Fibroblast of lung (primary cell): Measurements from ENCODE around the gene MEPE. TPM values are rescaled to one million over a fixed set of nuclear protein-coding genes. Genes with fewer than 3 reads are reported as not detected.

Experiments
- DNase-seq, 2 donors: peaks; one replicate each; pipeline versions ENCODE4 v3.0.0 to v3.0.0-alpha.2; 2010; ENCODE audit warnings: low read depth in 2 of 2
- H2AFZ ChIP-seq: 2 replicates; pipeline ENCODE4 v1.5.1; 2012; ENCODE audit warnings: low read length, control low read depth, inconsistent platforms
- H3K27ac ChIP-seq: 2 replicates; pipeline ENCODE4 v1.5.1; 2011; ENCODE audit warnings: low read length, control low read depth; ENCODE audit not compliant: insufficient read depth
- H3K27me3 ChIP-seq: 2 replicates; pipeline ENCODE4 v1.5.1; 2011; ENCODE audit warnings: mild to moderate bottlenecking, low read length; ENCODE audit not compliant: control insufficient read depth, insufficient read depth
- H3K36me3 ChIP-seq: 2 replicates; pipeline ENCODE4 v1.5.1; 2011; ENCODE audit warnings: low read length; ENCODE audit not compliant: control insufficient read depth, insufficient read depth
- H3K4me1 ChIP-seq: 2 replicates; pipeline ENCODE4 v1.5.1; 2011; ENCODE audit warnings: low read length; ENCODE audit not compliant: control insufficient read depth, insufficient read depth; ENCODE audit errors: extremely low read depth
- H3K4me2 ChIP-seq: 2 replicates; pipeline ENCODE4 v1.5.1; 2011; ENCODE audit warnings: low read length, control low read depth; ENCODE audit not compliant: insufficient read depth; ENCODE audit errors: extremely low read depth
- H3K4me3 ChIP-seq, 4 experiments: fragments of 200-600 bp in 1 of 4; sonication (generic) in 1 of 4; replicated peaks in 1 of 4; 2 replicates each; pipeline ENCODE4 v1.5.1; 2011 to 2016; ENCODE audit warnings: low read length in 4 of 4, low read depth in 3 of 4, mild to moderate bottlenecking in 3 of 4, control low read depth in 2 of 4, inconsistent platforms in 1 of 4, mixed read lengths in 1 of 4; ENCODE audit not compliant: insufficient read depth in 1 of 4; ENCODE audit errors: control extremely low read depth in 1 of 4
- H3K79me2 ChIP-seq: 2 replicates; pipeline ENCODE4 v1.5.1; 2012; ENCODE audit warnings: mild to moderate bottlenecking, low read length, inconsistent platforms; ENCODE audit not compliant: control insufficient read depth, insufficient read depth
- H3K9ac ChIP-seq: 2 replicates; pipeline ENCODE4 v1.5.1; 2011; ENCODE audit warnings: mild to moderate bottlenecking, low read length, control low read depth; ENCODE audit not compliant: insufficient read depth
- H3K9me3 ChIP-seq: 2 replicates; pipeline ENCODE4 v1.5.1; 2012; ENCODE audit warnings: low read depth, low read length; ENCODE audit not compliant: control insufficient read depth, insufficient read depth
- H4K20me1 ChIP-seq: 2 replicates; pipeline ENCODE4 v1.5.1; 2011; ENCODE audit warnings: low read length; ENCODE audit not compliant: control insufficient read depth, insufficient read depth; ENCODE audit errors: extremely low read depth
- CTCF ChIP-seq, 2 donors: IDR thresholded peaks in 1 of 2; conservative IDR thresholded peaks in 1 of 2; 1 replicate in 1 of 2; 2 replicates in 1 of 2; pipeline ENCODE4 v1.5.1; 2011 to 2012; ENCODE audit warnings: low read length in 2 of 2, control low read depth in 1 of 2, inconsistent platforms in 1 of 2, low read depth in 1 of 2, mild to moderate bottlenecking in 1 of 2
- EZH2 ChIP-seq: IDR thresholded peaks from 2 replicates; pipeline ENCODE4 v1.5.1; 2012; ENCODE audit warnings: low read length, control low read depth, mild to moderate bottlenecking; ENCODE audit errors: missing control alignments
- polyA plus RNA-seq, 2 donors: library from polyadenylated mRNA; depleted of rRNA in 1 of 2; stranded (reverse) in 1 of 2; unstranded in 1 of 2; fragments of >200 nt; gene quantifications; 2 replicates each; pipeline ENCODE4 v1.2.1, GENCODE V29; 2011 to 2012; ENCODE audit warnings: missing spikeins in 1 of 2
- total RNA-seq: library from RNA; depleted of rRNA; stranded (reverse); fragments of >200 nt; gene quantifications from 2 replicates; pipeline ENCODE4 v1.2.1, GENCODE V29; 2014

The MEPE gene
- total and polyA plus RNA-seq, 2 donors (not counting 1 experiment from before 2014, with no cell fraction given) = not detected

- Histone ChIP-seq H3K27me3 (no peaks in the 10 kb centered on the region), H3K4me1 (no peaks in the 10 kb centered on the region), H3K36me3 (no peaks in the 10 kb centered on the region), H3K4me3 (no peak overlapping the region), H2AFZ (no peak overlapping the region), H3K27ac (no peak overlapping the region), H3K9me3 (no peaks in the 10 kb centered on the region), H3K9ac (no peak overlapping the region), H3K79me2 (no peaks in the 10 kb centered on the region), H3K4me2 (no peak overlapping the region), H4K20me1 (no peaks in the 10 kb centered on the region)
- TF ChIP-seq EZH2 = no peak
- no peak for TF ChIP-seq CTCF (conservative IDR thresholded peaks at IDR 0.05 in 1 of 2, IDR thresholded peaks at IDR 0.05 in 1 of 2; ENCODE audit: low read depth in 1 of 2, low read length in 2 of 2)
- DNase-seq = no peak
These were observed 27.9 kb upstream of the MEPE start for GRCh38 chr4:87804871-87805270.

- Histone ChIP-seq H3K27ac (no peak overlapping the region), H3K4me2 (peak overlapping the region; percentile 54), H3K36me3 (no peaks in the 10 kb centered on the region), H3K79me2 (no peaks in the 10 kb centered on the region), H3K4me3 (no peak overlapping the region), H2AFZ (no peak overlapping the region), H3K9ac (no peak overlapping the region), H3K4me1 (no peaks in the 10 kb centered on the region), H3K27me3 (no peaks in the 10 kb centered on the region), H4K20me1 (no peaks in the 10 kb centered on the region), H3K9me3 (no peaks in the 10 kb centered on the region)
- TF ChIP-seq EZH2 = no peak
- TF ChIP-seq CTCF (conservative IDR thresholded peaks at IDR 0.05 in 1 of 2, IDR thresholded peaks at IDR 0.05 in 1 of 2; ENCODE audit: low read depth in 1 of 2, low read length in 2 of 2) = no peak
- DNase-seq = peak; percentile 11 to 43
These were observed 26.8 kb upstream of the MEPE start for GRCh38 chr4:87805971-87806370.

GRCh38 chr4:87806520-87806919 lies 26.2 kb upstream of the MEPE start:
- H3K4me1 ChIP-seq = no peaks in the 10 kb centered on the region
- no peaks in the 10 kb centered on the region for H3K79me2 ChIP-seq
- peak overlapping the region; percentile 54 for H3K4me2 ChIP-seq
- DNase-seq = peak; percentile 7 to 74
- H3K9me3 ChIP-seq = no peaks in the 10 kb centered on the region
- no peak overlapping the region for H3K27ac ChIP-seq
- no peak overlapping the region for H3K9ac ChIP-seq
- no peaks in the 10 kb centered on the region for H3K27me3 ChIP-seq
- no peak overlapping the region for H2AFZ ChIP-seq
- no peaks in the 10 kb centered on the region for H3K36me3 ChIP-seq
- no peaks in the 10 kb centered on the region for H4K20me1 ChIP-seq
- TF ChIP-seq EZH2 (no peak), CTCF (conservative IDR thresholded peaks at IDR 0.05 in 1 of 2, IDR thresholded peaks at IDR 0.05 in 1 of 2; ENCODE audit: low read depth in 1 of 2, low read length in 2 of 2) (no peak)
- H3K4me3 ChIP-seq = no peak overlapping the region
